ENCODE results near the gene ISYNA1.

The ISYNA1 gene

DNA sequence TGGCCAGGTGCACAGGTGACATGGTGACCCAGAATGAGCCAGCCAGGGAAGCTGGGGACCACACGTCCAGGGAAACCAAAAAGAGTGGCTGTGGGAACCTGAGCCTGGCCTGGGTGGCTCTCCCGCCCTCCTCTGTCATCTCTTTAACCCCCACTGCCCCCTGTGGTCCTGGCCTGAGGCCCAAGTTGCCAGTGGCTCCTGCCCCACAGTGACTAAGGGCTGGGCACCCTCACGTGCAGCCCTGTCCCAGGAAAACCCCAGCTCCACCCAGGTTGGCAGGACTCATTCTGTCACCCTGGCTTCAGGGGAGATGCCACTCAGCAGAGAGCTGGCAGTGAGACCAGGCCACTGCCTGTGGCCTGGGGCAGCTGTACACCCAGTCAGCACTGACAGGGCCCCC is 30.6 kb upstream of the ISYNA1 start:
- no peak for DNase-seq

DNA sequence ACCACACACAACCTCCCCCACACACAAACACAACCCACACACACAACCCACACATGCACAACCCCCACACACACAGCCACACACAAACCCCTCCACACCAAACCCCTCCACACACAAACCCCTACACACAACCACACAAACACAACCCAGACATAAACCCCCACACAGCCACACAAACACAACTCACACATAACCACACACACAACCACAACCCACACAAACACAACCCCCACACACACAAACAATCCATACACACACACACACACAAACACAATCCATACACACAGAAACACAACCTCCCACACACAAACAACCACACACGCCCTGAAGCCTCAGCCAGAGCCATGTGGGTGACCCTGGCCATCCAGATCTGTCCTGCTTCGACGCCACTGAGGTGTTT is 30.0 kb upstream of the ISYNA1 start:
- DNase-seq = no peak

DNA sequence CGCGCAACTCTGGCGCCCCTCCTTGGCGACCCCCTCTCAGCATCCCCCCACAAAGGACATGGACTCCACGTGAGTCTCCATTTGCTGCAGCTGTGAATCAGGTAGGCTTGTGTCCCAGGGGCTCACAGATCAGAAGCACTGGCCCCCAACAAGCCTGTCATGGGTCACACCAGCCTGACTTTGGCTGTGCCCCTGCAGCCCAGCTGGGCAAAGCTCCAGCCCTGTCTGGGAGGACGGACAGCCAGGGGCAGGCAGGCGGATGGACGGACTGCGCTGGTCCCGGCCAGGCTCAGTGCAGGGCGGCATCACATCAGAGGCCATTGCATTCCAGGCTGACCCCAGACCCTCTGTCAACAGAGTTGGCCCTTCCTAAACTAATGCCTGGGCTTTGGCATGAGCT is 28.4 kb upstream of the ISYNA1 start:
- no peak for DNase-seq

DNA sequence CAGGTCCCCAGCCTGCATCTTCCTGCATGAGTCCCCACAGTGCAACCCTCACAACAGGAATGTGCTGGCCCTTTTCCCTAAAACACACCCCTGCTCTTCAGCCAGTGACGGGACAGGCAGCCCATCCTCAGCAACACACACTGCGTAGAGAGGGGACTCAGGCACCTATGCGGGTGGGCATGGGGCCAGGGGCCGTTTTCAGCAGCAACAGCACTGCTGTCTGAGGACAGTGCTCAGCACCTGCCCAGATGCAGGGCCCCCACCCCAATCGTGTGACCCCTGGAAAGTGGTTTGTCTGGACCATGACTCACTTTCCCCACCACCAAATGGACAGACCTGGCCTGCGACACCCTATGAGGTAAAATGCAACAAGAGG is 28.0 kb upstream of the ISYNA1 start:
- no peak for DNase-seq

DNA sequence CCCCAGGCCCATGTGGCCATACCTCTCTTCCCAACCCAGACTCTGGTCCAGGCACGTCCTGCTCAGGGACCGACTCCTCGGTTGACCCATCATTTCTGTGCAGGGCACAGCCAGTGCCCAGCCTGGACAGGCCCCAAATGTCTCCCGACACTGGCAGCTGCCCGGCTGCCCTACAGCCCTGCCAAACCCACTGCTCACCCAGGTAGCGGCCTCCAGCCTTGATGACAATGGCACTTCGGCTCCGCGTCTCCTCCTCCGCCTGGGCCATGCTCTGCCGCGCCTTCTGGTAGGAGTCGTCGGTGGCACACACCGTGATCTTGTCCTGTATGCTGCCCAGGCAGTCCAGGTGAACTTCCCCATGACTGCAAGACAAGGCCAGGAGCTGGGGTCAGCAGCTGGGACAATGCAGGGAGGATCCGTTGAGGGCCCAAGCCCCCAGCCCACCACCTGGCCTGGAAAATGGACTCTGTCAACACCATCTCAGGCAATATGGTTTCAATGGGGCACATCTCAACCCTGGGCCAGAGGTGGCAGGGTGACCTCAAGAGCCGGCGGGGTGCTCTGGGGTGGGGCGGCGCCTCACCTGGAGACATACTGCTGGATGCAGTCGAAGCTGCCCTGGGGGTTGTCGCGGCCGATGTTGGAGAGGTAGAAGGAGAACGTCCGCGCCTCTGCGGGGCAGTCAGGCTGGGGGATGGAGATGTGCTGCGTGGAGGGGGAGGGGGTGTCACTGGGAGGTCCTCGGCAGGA is 27.5 kb upstream of the ISYNA1 start:
- DNase-seq = no peak

DNA sequence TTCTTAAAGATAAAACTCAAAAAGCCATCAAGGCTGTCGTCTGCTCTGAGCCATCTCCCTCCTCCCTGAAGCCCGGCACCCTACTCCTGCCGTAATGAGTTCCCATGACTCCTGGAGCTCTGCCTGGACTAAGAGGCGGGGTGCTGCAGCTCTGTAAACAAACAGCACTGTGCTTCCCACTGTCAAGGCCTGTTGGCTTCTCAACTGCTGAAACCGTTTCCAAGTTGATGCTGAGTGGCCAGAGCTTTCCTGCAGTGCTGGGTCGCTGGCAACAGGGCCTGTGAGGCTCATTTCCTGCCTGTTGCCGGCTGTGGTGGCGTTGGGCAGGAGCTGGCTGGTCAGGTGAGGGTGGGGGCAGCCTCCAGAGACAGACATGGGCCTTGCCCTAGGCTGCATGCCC is 26.7 kb upstream of the ISYNA1 start:
- peak in 54 of 56 donors; percentile 11 to 93 (median 76) for DNase-seq

DNA sequence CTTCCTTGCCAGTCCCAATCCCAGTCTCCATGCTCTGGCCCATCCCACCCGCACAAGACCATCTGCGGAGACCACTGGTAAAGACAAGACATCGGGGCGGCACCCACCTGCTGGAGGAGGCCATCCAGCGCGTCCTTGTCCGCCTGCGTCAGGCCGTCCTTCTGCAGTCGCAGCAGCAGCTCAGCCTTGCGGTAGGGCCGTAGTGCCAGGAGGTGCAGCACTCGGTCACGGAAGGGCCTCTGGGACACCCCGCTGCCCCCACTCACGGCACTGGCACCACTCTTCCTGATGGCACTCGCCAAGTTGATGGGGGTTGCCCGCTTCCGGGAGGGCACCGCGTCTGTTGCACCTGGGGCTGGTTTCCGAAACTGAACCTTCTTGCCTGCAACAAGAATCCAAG is 23.5 kb upstream of the ISYNA1 start:
- DNase-seq = no peak

DNA sequence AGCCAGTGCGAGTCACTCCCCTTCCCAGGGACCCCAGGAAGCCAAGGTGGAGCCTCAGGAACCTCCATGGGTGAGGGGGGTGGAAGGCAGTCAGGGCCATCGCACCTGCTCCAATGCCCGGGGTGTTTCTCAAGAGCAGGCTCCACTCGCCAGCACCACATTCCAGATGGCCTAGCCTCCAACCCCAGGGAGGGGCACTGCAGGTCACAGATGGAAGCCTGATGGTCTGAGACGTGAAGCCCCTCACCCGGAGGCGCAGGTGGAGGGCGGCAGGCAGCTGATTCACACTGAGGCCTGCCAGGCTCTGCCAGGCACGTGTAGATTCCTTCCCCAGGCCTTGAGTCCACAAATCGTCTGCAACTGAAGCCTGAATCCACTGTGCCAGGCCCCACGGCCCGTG is 23.0 kb upstream of the ISYNA1 start:
- no peak for DNase-seq

DNA sequence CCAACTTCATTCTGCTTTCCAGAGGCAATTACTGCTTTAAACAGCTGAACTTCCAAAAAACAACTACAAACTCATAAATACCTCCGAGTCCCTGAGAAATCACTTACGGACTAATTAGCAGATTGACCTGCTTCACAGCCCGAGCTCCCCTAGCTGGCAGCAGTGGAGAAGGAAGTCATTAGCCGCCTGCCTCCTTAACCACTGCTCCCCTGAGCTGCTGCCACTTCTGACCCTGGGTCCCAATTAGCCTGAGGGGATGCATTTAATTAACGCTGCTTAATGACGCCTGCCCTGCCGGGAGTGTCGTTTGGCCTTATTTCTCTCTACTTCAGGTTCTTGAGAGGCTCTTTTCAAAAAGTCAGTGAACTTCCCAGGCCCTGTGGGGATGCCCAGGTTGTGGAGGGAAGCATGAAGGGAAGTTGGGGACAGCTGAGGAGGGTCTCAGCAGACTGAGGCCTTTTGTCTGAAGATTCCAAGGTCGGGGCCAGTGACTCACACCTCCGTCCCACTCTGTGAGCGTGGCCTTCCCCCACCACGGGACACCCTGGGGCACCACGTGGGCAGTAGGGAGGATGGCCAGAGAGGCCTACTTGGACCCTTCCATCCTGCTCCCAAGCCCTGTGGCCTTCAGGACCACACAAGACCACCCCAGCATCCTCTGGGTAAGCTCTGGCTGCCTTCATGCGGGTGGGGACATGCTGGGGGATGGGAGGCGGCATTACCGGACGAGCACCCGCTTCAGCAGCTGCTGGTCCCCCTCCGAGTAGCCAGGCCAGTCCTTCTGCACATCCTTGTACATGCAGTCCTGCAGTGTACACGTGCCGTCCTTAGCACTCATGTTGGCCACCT is 19.8 kb upstream of the ISYNA1 start:
- no peak for DNase-seq

DNA sequence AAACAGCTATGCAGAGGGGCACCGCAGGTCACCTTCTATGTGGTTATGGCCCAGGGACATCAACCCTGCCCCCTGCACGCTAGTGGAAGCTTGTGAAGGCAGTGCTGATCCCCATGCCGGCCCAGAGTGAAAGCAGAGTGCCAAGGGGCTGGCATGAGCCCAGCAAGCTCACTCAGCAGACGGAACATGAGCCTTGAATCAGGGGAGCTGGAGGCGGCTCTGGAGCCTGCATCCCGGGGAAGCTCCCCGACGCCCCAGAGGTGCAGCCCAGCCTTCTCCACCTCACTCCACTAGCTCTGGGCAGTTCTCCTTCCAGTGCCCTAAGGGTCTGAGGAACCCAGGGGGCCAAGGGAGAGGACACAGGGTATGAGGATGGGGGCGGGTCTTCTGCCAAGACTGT is 19.0 kb upstream of the ISYNA1 start:
- DNase-seq = peak in 25 of 56 donors; percentile 14 to 71 (median 36)

DNA sequence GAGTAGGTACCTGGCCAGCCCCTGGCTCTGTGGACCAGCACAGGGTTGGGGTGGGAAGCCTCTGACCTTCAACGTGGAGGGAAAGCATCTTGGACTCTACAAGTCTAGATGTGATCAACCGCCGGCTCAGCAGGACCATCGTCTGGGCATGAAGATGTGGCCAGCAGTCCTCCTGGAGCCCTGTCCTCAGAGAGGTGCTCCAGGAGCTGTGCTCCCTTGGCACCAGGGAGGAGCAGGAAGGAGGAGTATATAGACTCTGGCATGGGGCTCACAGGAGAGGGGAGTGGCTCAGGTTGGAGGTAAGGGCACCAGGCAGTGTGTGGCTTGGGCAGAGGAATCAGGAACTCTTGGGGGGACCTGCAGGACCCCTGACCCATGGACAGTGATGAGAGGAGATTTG is 18.3 kb upstream of the ISYNA1 start:
- DNase-seq = no peak

DNA sequence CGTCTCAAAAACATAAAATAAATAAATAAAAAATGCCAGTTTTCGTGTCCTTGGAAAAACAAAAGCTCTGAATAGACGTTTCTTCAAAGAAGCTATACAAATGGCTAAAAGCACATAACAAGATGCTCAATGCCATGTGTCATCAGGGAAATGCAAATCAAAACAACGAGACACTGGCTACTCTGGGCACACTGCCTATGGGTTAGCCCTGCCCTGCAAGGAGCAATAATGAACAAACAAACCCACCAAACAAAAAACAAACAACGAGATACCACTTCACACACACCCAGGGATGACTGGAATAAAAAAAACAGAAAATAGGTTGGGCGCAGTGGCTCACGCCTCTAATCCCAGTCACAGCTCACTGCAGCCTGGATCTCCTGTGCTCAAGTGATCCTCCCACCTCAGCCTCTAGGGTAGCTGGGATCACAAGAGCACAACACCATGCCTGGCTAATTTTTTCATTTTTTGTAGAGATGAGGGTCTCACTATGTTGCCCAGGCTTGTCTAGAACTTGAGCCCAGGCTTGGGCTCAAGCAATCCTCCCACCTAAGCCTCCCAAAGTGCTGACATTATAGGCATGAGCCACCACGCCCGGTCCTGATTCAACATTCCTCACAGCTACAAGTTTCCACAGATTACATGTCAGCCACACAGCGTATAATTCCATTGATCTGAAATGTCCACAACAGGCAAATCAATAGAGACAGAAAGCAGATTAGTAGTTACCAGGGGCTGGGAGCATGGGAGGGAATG is 15.5 kb upstream of the ISYNA1 start:
- peak in 3 of 56 donors; percentile 15 to 32 (median 16) for DNase-seq

DNA sequence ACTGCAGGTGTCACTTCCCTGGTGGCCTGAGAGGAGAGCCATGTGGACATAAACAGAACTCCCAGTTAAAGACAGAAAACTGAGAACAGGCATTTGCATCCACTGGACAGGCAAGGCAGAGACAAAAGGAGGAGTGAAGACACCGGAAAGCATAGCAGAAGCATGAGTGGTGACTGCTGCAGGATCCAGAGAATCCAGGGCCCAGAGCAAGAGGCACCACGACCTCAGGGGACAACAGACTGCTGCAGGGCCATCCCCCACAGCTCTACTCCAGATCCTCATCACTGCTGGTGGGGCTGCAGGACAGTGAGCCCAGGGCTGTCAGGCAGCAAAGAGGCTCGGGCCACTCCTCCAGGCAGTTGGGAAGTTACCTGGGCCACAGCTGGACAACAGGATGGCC is 14.5 kb upstream of the ISYNA1 start:
- DNase-seq = no peak

DNA sequence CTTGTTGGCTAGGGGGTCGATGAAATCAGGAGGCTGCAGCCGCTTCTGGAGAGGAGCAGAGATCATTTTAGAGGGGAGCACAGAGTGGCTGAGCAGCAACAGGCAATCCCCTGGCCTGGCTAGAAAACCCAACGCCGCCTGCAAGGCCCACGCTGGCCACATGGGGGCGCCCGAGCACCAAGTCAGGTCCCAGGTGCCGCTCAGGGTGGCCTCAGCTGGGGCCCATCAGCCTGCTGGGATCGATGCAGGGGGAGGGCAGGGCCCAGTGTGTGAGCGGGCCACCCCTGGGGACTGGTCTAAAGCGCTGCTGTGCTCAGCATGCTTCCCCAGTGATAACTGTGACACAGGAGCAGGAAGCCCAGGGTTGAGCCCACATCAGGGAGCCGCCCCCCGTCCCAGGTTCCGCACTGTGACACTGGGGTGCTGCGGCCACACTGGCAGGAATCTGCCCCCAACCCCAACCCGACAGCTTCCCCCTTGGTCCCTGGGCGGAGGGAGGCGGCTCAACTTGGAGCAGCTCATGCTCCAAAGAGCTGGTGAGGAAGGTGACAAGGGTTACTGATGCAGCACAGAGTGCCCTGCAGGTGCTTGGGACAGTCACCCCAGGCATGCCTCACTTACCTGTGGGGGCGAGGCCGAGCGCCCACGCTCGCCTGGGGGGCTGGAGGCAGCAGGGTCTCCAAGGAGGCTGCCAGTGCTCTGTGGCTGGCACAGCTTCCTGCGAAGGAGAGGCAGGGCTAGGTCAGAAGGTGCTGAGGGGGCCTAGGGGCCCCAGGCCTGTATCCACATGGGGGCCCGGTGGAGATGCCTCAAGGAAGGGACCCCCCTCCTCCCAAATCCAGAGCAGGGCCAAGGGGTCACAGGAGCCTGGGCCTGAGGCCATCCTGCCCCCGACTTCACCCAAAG is 13.3 kb upstream of the ISYNA1 start:
- peak in 53 of 56 donors; percentile 24 to 94 (median 73) for DNase-seq

DNA sequence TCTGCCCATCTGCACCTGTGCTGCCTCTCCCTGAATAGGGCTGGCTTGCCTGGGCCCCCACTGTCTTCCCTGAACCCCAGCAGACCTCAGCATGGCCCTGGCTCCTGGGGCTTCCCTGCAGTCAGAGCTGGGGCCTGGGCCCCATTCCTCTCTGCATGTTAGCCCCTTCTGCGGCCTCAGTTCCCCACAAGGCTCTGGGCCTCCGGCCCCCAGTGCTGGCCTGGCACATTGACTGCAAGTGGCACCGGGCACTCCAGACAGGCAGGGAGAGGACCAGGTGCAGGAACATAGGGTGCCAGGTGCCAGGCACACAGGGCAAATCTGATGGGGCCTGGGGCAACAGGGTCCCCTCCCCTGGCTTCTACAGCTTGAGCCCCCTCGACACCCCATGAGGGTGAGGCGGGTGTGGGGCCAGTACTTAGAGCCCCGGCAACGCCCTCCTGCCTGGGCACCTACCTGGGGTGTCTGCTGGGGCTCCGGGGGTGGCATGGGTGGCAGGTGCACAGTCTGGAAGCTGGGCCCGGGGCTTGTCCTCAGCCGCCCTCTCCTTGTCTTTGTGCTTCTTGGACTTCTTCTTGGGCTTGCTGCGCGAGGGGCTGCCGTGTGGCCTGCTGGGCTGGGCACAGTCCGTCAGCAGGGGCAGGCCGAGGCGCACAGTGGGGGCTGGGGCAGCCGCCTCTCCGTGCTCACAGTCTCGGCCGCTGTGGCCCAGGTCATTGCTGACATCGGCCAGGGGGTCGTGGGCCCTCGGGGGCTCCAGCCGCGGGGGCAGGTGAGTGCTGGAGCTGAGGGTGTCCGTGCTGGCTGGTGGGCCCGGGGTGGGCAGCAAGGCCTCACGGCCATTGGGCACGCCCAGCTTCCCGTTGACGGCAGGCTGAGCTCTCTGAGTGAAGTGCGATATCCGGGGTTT is 12.3 kb upstream of the ISYNA1 start:
- no peak for DNase-seq

DNA sequence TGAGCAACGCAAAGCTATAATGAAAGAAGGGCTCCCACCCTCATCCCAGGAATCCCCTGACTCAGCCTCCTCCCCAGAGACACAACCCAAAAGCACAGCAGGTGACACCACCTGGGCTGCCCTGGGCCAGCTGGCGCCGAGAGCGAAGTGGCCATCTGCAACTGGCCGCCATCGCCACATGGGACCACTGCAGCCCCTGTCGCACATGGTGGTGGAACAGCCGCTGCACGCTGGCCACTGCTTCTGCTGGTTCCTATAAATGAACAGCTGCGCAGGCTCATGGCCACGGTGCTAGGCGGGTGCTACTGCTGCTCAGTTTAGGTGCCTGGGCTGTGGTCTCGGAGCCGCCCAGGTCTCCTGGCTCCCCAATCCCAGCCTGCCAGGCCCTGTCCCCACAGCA is 11.6 kb upstream of the ISYNA1 start:
- DNase-seq = no peak

DNA sequence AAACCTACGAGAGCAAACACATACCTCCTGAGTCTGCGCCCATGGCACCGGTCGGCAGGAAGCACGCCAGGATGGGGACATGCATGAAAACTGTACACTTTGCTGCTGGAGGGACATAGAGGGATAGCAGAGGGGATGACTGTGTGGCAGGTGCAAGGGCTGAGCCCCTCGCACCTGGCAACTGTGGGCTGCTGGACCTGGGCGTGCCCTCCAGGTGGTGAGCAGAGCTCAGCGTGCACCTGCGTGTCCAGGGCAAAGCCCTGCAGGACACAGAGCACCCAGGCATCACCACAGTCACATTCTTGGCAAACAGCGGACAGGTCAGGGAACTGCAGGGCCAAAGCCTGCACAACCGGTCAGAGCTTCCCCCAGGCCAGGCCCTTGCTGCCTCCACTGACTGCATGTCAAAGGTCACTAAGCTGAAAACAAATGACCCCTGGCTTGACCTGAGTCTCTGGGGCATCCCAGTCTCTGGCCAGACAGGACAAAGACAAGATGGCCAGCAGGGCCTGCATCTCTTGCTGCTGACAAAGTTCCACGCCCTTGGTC is 9.0 kb upstream of the ISYNA1 start:
- no peak for DNase-seq

DNA sequence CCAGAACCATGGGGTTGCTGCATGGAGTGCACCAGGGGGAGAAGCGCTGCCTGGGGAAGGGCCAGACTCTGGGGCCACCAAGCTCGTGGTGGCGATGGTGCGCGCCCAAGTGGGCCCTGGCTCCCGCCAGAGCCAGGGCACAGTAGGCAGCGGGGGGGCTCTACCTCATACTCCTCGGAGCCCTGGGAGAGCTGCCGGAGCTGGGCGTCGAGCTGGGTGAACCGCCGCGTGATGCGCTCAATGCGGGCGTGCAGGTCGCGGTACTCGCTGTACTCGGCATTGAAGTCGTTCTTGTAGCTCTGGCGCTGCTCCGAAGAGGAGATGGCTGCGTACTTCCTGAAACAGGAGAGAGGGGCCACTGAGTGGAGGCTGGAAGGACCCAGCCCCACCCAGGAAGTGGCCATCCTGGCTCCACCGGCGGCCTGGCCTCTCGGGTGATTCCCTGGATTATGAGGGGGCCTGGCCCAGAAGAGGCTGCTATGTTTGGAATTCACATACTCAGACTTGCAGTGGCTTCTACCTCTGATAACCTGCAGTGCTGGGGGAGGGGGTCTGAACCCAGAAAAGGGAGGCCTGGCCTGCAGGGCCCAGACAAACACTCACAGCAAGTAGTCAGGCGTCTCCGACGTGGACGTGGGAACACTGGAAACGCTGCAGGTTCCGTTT is 8.3 kb upstream of the ISYNA1 start:
- no peak for DNase-seq
